Activated CD8-positive, alpha-beta T cell treated with anti-CD3 and anti-CD28 coated beads, Interleukin-2, amount 10 ng/mL, durations not matched to agents 7 days and 5 days (primary cell): Measurements from ENCODE around the gene PROX2. TPM values are rescaled to one million over a fixed set of nuclear protein-coding genes. Genes with fewer than 3 reads are reported as not detected.

ENCODE experiments used
- ATAC-seq: fragments of 150-1000 bp; cut with Tn5 transposase; one replicate; pipeline ENCODE4 v1.10.0; 2021; ENCODE audit warnings: moderate library complexity
- CTCF ChIA-PET: fragments of 350-600 bp; sonication (Branson Sonifier 250); formaldehyde crosslinking; loops from one replicate; lab custom pipeline; 2021; ENCODE audit warnings: antibody characterized with exemption; lab: Charles Lee
- POLR2A ChIA-PET: fragments of 350-600 bp; sonication (Branson Sonifier 250); formaldehyde crosslinking; loops from one replicate; lab custom pipeline; 2021; ENCODE audit warnings: antibody characterized with exemption; lab: Charles Lee
- DNase-seq: peaks from one replicate; pipeline ENCODE4 v3.0.0-alpha.2; 2020
- H3K27ac Mint-ChIP-seq: one replicate; pipeline ENCODE4 v1.8.0; 2021; ENCODE audit warnings: mild to moderate bottlenecking, mixed read lengths
- H3K27me3 Mint-ChIP-seq: one replicate; pipeline ENCODE4 v1.8.0; 2021; ENCODE audit warnings: low read depth, mixed read lengths
- H3K36me3 Mint-ChIP-seq: one replicate; pipeline ENCODE4 v1.8.0; 2021; ENCODE audit warnings: low read depth, mixed read lengths
- H3K4me1 Mint-ChIP-seq: one replicate; pipeline ENCODE4 v1.8.0; 2021; ENCODE audit warnings: low read depth, mixed read lengths
- H3K4me3 Mint-ChIP-seq: one replicate; pipeline ENCODE4 v1.8.0; 2021; ENCODE audit warnings: mild to moderate bottlenecking, mixed read lengths
- H3K9me3 Mint-ChIP-seq: one replicate; pipeline ENCODE4 v1.8.0; 2022; ENCODE audit warnings: mixed read lengths; ENCODE audit not compliant: insufficient read depth
- total RNA-seq, 2 experiments: library from RNA; stranded (reverse); gene quantifications; one replicate each; pipeline ENCODE4 v1.2.3, GENCODE V29; 2021

The PROX2 gene, protein sequence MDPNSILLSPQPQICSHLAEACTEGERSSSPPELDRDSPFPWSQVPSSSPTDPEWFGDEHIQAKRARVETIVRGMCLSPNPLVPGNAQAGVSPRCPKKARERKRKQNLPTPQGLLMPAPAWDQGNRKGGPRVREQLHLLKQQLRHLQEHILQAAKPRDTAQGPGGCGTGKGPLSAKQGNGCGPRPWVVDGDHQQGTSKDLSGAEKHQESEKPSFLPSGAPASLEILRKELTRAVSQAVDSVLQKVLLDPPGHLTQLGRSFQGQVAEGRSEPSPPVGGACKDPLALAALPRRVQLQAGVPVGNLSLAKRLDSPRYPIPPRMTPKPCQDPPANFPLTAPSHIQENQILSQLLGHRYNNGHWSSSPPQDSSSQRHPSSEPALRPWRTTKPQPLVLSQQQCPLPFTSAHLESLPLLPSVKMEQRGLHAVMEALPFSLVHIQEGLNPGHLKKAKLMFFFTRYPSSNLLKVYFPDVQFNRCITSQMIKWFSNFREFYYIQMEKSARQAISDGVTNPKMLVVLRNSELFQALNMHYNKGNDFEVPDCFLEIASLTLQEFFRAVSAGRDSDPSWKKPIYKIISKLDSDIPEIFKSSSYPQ
- total RNA-seq, result under 1 TPM; 0.13 to 0.44 TPM

DNA sequence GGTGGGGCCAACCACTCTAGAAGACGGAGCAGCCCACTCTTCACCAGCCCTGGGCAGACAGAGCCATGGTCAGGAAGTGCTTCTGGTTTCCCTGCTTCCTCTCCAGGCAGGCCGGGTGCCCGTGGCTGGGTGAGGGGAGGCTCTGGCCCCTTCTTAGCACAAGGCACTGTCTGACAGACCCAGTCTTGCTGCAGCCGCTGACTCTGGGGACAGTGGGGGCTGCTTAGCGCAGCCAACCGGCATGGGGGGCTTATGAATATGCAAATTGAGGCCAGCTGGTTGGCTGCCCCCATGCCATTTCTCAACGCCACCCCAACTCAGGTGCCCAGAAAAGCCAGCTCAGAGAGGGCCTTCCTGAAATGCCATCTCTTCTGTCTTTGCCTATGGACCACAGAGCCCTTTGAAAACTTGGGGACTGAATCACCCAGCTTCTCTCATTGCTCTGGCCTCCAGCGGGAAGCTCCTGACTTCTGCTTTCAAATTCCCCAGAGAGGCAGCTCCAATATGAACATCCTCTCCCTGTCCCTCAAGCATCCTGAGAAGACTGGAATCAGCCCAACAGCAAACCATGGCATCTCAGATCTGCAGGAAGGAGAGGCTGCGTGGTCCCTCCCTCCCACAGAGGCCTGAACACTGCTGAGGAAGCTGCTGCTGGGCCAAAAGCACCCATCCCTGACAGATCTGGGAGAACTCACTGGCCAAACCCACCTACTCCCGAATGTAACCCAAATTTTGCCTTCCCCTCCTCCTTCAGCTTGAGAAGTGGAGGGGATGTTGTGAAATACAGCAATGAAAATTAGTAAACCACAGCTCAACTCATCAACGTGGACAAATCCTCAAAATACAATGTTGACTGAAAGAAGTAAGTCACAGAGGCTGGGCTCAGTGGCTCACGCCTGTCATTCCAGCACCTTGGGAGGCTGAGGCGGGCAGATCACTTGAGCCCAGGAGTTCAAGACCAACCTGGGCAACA lies at the start of gene PROX2:
PROX2 (minus strand) TSS at position 205 of the 973 bp plus-strand sequence. CDS start 12,311 bp downstream, outside the sequence.
- no peaks in the 10 kb centered on the region for H3K36me3 Mint-ChIP-seq
- peak; percentile 87 for ATAC-seq

DNA sequence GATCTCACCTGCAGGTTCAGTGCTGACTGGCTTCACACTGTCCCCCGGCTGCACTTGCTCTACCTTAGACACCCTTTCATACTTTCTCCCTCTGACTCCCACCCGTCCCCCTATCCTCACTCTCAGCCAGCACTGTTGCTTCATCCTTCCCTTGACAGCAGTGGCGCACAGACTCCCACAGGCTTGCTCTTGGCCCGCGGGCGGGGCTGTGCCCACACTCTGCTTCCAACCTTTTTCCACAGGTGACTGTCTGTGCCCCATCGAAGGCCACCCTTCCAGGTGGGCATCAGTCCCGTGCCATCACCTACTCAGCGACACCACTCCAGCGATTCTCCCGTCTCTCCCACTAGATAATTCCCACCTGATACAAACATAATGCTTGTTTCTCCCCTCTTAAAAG lies 48.1 kb upstream of the PROX2 start:
- peaks cover 19% of the 10 kb centered on the region for H3K27me3 Mint-ChIP-seq
- H3K27ac Mint-ChIP-seq, result no peak overlapping the region
- no peak for ATAC-seq
- no peaks in the 10 kb centered on the region for H3K36me3 Mint-ChIP-seq
- no peak overlapping the region for H3K4me3 Mint-ChIP-seq
- DNase-seq, result no peak
- peaks cover 11% of the 10 kb centered on the region for H3K4me1 Mint-ChIP-seq
- no peaks in the 10 kb centered on the region for H3K9me3 Mint-ChIP-seq
- ChIA-PET POLR2A (no interaction called here), CTCF (interaction anchor here (2.0 kb wide), 1 partner anchor 63 kb away, joined by 19 read pairs; no protein-coding TSS in a partner anchor)

More for the DNA sequence above, at the start of gene PROX2:
- ChIA-PET POLR2A (interaction anchor here (1.1 to 1.9 kb wide), 5 partner anchors 9 to 80 kb away, joined by 3 to 10 read pairs (median 5); no protein-coding TSS in a partner anchor), CTCF (interaction anchor here (0.7 to 10.6 kb wide), 7 partner anchors 8 to 212 kb away, joined by 3 to 155 read pairs (median 9); no protein-coding TSS in a partner anchor)
- no peaks in the 10 kb centered on the region for H3K9me3 Mint-ChIP-seq
- H3K27ac Mint-ChIP-seq, result peak within 1 kb of the TSS; percentile 82
- H3K4me3 Mint-ChIP-seq, result peak within 1 kb of the TSS; percentile 37
- peaks cover 37% of the 10 kb centered on the region for H3K4me1 Mint-ChIP-seq
- peak; percentile 46 for DNase-seq
- H3K27me3 Mint-ChIP-seq, result no peaks in the 10 kb centered on the region

DNA sequence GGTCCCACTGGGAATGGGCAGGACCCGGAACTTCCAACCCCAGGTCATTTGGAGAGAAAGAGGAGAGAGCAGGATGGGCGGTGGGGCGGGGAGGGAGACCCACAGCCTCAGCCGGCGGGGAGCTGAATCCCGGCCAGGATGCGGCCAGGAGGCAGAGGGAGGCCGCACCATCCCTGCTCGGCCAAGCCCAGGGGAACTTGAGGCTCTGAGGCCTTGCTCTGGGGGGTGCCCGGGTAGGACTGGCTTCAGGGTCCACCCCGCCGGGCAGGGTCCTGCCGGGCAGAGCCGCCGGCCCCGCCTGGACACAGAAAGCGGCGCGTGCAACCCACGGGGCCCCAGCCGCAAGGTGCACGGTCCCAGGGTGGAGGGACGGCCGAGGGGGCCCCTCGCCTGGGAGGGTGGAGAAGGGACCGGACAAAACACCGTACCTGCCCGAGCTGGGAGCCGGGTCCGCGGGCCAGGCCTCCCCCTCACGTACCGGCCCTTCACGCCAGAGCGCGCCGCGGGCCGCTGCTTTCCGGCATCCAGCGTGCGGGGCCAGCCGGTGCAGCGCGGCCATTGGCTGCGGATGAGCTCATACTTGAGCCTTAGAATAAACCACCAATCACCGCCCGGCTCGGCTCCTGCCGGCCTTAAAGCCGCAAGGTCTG lies 46.9 kb upstream of the PROX2 start, which contains the start of gene RPS6KL1:
RPS6KL1 (minus strand) TSS at position 509 of the 650 bp plus-strand sequence. CDS start 1,719 bp downstream, outside the sequence.
- Mint-ChIP-seq H3K4me3 (peak within 1 kb of the TSS; percentile 58), H3K9me3 (no peaks in the 10 kb centered on the region), H3K27me3 (peaks cover 19% of the 10 kb centered on the region), H3K4me1 (peaks cover 10% of the 10 kb centered on the region), H3K36me3 (no peaks in the 10 kb centered on the region), H3K27ac (peak within 1 kb of the TSS; percentile 27)
- DNase-seq, result peak; percentile 85
- CTCF ChIA-PET, result interaction anchor here (0.6 to 2.0 kb wide), 7 partner anchors 11 to 204 kb away, joined by 3 to 19 read pairs (median 4); partner anchors contain the start of gene NEK9
- ATAC-seq, result peak; percentile 99
- POLR2A ChIA-PET, result interaction anchor here (1.1 kb wide), 1 partner anchor 19 kb away, joined by 3 read pairs; no protein-coding TSS in a partner anchor

DNA sequence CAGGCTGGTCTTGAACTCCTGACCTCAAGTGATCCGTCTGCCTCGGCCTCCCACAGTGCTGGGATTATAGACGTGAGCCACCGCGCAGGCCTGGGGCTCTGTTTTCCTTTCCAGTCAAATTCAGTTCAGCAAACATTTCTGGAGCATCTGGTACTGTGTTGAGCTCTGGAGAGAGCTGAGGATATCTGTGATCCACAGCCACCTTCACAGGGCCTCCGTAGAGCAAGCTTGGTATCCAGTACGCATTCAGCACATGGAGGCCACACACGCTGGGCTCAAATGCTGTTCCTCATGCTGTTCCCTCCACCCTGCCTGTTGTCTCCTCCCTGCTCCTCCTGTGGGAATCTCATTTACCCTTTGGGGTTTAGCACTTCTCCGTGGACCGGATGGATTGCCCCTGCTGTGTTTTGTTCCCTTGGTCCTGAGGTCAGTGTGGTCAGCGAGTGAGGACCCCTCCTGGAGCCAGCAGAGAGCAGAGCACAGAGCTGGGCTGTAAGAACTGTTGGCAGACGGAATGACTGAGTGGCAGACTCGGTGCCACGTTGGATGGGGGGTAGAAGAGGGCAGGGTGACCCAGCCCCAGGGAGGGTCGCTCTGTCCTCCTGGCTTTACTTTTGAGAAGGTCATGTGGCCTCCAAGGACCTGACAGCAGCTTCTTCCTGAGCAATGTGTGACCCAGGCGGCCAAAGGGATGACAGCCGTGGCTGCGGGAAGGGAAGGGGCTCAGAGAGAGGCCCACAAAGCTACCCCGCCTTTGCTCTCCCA lies 46.2 kb upstream of the PROX2 start:
- POLR2A ChIA-PET, result interaction anchor here (1.1 kb wide), 2 partner anchors 19 to 20 kb away, joined by 3 read pairs; no protein-coding TSS in a partner anchor
- H3K4me1 Mint-ChIP-seq, result peaks cover 10% of the 10 kb centered on the region
- H3K36me3 Mint-ChIP-seq, result no peaks in the 10 kb centered on the region
- CTCF ChIA-PET, result interaction anchor here (0.9 to 2.0 kb wide), 6 partner anchors 17 to 62 kb away, joined by 3 to 19 read pairs (median 4); no protein-coding TSS in a partner anchor
- peak overlapping the region; percentile 27 for H3K27ac Mint-ChIP-seq
- H3K4me3 Mint-ChIP-seq, result peak overlapping the region; percentile 58
- no peaks in the 10 kb centered on the region for H3K9me3 Mint-ChIP-seq
- DNase-seq (no peak), ATAC-seq (no peak)
- H3K27me3 Mint-ChIP-seq, result peaks cover 15% of the 10 kb centered on the region

DNA sequence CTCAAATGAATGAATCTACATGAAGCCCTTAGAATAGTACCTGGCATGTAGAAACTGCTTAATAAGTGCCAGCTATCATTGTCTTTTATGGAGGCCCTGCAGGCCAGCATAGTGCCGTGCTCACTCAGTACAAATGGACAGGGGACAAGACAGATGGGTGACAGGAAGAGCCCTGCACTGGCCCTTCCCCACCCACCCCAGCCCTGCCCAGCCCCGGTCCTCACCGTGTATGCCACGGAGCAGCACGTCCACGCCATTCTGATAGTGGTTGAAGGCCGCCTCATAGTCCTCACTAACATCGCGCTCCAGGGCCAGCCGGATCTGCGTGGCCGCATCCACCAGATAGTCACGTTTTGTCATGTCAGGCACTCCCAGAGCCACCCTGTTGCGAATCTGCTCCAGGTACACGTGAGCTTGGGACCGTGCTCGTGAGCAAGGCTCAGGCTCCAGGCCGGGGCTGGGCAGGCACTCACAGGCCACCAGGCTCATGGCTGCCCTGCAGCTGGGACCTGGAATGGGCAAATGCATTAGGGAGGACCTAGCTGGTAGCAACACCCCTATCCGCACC lies 45.2 kb upstream of the PROX2 start:
- no peak for DNase-seq
- CTCF ChIA-PET, result interaction anchor here (0.9 to 1.4 kb wide), 5 partner anchors 17 to 61 kb away, joined by 3 to 4 read pairs (median 3); no protein-coding TSS in a partner anchor

DNA sequence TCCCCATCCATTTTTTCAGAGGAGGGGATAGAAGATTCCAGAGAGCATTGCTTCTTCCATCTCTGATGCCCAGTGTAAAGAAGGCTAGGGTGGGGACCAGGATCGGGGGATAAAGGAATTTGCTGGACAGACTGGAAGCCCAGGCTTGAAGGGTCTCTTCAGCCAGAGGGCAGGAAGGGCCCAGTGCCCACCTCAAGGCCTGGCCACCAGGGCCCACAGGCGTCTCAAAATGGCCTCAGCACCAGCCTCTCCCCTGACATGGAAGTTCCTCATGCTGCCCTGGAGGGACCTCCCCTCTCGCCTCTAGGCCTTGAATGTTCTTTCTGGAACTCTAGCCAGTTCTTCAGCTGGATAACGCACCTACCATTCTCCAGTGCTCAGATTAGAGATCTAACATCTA lies 44.3 kb upstream of the PROX2 start:
- no peak for ATAC-seq
- Mint-ChIP-seq H3K4me1 (peaks cover 10% of the 10 kb centered on the region), H3K36me3 (no peaks in the 10 kb centered on the region), H3K9me3 (no peaks in the 10 kb centered on the region), H3K27me3 (peaks cover 10% of the 10 kb centered on the region), H3K27ac (no peak overlapping the region), H3K4me3 (no peak overlapping the region)
- POLR2A ChIA-PET, result no interaction called here
- CTCF ChIA-PET, result interaction anchor here (1.0 to 1.4 kb wide), 2 partner anchors 16 to 59 kb away, joined by 3 read pairs; no protein-coding TSS in a partner anchor
- no peak for DNase-seq

More for the DNA sequence above, 45.2 kb upstream of the PROX2 start:
- ATAC-seq, result no peak
- Mint-ChIP-seq H3K27me3 (peaks cover 12% of the 10 kb centered on the region), H3K9me3 (no peaks in the 10 kb centered on the region), H3K27ac (no peak overlapping the region), H3K36me3 (no peaks in the 10 kb centered on the region), H3K4me3 (no peak overlapping the region), H3K4me1 (peaks cover 10% of the 10 kb centered on the region)
- POLR2A ChIA-PET, result interaction anchor here (1.1 kb wide), 1 partner anchor 21 kb away, joined by 3 read pairs; no protein-coding TSS in a partner anchor

DNA sequence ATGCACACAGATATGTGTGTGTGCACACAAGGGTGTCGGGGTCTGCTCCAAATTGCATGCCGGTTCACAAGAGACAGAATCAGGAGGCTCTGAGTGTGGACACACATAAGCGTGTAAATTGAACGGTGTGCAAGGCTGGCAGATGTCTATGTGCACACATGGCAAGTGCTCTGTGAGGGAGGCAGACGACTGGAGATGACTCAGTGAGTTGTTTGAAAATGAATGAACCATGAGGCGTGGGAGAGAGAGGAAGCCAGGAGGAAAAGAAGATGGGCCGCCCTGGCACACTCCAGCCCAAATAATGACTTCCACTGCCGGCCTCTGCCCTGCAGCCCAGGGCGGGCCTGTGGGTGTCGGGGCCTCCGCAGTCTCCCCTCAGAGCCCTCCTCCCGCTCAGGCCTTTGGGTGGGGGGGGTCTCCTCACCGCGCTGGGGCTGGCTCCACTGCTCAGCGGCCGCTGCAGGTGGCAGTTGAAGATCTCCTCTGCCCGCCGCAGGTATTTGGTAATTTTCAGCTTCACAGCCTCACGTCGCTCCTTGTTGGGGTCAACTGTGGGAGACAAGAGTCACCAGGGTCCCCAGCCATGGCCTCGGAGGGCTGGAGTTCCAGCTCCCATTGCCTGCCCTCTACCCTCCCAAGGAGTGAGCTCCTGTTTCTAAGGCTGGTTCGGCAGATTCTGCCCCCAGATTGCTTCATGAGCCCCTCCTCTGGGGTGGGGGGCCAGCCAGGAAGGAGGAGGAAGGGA lies 43.6 kb upstream of the PROX2 start:
- no peak overlapping the region for H3K4me3 Mint-ChIP-seq
- POLR2A ChIA-PET, result no interaction called here
- ATAC-seq (no peak), DNase-seq (no peak)
- H3K27ac Mint-ChIP-seq, result no peak overlapping the region
- H3K4me1 Mint-ChIP-seq, result peaks cover 10% of the 10 kb centered on the region
- H3K36me3 Mint-ChIP-seq, result no peaks in the 10 kb centered on the region
- CTCF ChIA-PET, result interaction anchor here (1.0 kb wide), 1 partner anchor 59 kb away, joined by 3 read pairs; no protein-coding TSS in a partner anchor
- H3K9me3 Mint-ChIP-seq, result no peaks in the 10 kb centered on the region
- H3K27me3 Mint-ChIP-seq, result peaks cover 5% of the 10 kb centered on the region

DNA sequence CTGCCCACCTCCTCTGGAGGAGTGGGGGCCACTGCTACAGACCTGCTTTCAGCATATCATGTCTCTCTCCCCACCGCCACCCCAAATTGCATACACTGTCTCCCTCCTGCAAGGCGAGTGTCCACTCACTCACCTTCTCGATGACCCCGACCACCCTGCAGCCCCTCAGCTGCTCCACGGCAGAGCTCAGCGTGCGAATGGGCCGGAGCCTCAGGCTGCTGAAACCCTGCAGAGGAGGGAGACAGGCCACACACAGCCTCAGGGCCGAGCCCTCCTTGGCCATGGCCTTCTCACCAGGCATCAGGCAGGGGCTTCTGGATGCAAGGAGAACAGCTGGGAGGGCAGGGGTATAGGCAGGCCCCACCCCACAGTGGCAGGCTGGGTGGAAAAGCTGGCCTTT lies 42.4 kb upstream of the PROX2 start:
- no peaks in the 10 kb centered on the region for H3K27me3 Mint-ChIP-seq
- no peaks in the 10 kb centered on the region for H3K9me3 Mint-ChIP-seq
- ChIA-PET POLR2A (no interaction called here), CTCF (interaction anchor here (2.2 kb wide), 1 partner anchor 12 kb away, joined by 11 read pairs; no protein-coding TSS in a partner anchor)
- ATAC-seq, result no peak
- no peak overlapping the region for H3K4me3 Mint-ChIP-seq
- peaks cover 4% of the 10 kb centered on the region for H3K4me1 Mint-ChIP-seq
- DNase-seq, result no peak
- no peaks in the 10 kb centered on the region for H3K36me3 Mint-ChIP-seq
- no peak overlapping the region for H3K27ac Mint-ChIP-seq

DNA sequence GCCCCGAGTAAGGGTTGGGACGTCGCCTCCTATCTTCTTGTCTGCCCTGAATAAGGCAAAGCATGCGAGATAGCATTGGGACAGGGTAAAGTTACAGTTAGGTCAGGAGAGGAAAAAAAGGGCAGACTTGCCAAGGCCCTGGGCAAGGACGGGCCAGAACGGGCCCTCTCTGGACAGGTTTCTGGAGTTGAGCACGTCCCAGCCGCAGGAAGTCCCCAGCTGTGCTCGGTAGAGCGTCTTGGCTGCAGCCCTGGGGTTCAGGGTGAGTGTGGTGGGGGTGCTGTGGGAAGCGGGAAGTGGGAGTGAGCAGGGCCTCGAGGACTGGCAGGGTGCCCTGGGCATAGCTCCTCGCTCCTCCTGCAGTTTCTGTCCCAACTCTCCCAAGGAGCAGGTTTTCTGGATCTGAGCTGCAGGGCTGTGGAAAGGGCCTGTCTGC lies 41.7 kb upstream of the PROX2 start:
- H3K4me1 Mint-ChIP-seq, result peaks cover 3% of the 10 kb centered on the region
- ChIA-PET POLR2A (interaction anchor here (1.0 kb wide), 1 partner anchor 11 kb away, joined by 4 read pairs; no protein-coding TSS in a partner anchor), CTCF (interaction anchor here (0.8 to 2.2 kb wide), 2 partner anchors 12 to 57 kb away, joined by 4 to 11 read pairs; no protein-coding TSS in a partner anchor)
- H3K27me3 Mint-ChIP-seq, result no peaks in the 10 kb centered on the region
- ATAC-seq (no peak), DNase-seq (no peak)
- H3K4me3 Mint-ChIP-seq, result no peak overlapping the region
- H3K9me3 Mint-ChIP-seq, result no peaks in the 10 kb centered on the region
- H3K27ac Mint-ChIP-seq, result no peak overlapping the region
- H3K36me3 Mint-ChIP-seq, result no peaks in the 10 kb centered on the region
